HepG2 (cell line): ENCODE measurements around the gene RPAP3. TPM values are rescaled to one million over a fixed set of nuclear protein-coding genes. Genes with fewer than 3 reads are reported as not detected.
A peak's percentile ranks its signal among the peaks of the same experiment; 100 is the strongest.

Experiments used
- ATAC-seq: fragments of 200-7000 bp; cut with Tn5 transposase; 3 replicates; pipeline ENCODE4 v1.9.1; 2020; ENCODE audit warnings: mild to moderate bottlenecking, moderate library complexity
- BruUV-seq: library from RNA; stranded (reverse); fragments of 400-500 nt; replicated peaks from 2 replicates; lab custom pipeline; 2021; lab: Mats Ljungman, UMichigan
- CTCF ChIA-PET: fragments of 300-600 bp; formaldehyde crosslinking; extraction: SDS; loops from one replicate; lab custom pipeline; 2021; ENCODE audit warnings: low total read pairs, inconsistent platforms, low intra/inter-chr PET ratio; lab: Yijun Ruan, JAX
- POLR2A ChIA-PET: fragments of 350-600 bp; sonication (Branson Sonifier 250); formaldehyde crosslinking; loops from one replicate; lab custom pipeline; 2020; ENCODE audit warnings: antibody characterized with exemption, inconsistent platforms; lab: Yijun Ruan, JAX
- DNase-seq: peaks from one replicate; pipeline ENCODE4 v3.0.0-alpha.2; 2015; ENCODE audit warnings: low spot score
- FAIRE-seq: peaks from 3 replicates; lab custom pipeline; 2011; peaks lifted over from hg19 to GRCh38; lab: Jason Lieb, UNC
- H2AFZ ChIP-seq: one replicate; pipeline ENCODE4 v1.6.1; 2011; ENCODE audit warnings: low read length, inconsistent platforms
- H3K27ac ChIP-seq: fragments of 300-600 bp; 3 replicates; pipeline ENCODE4 v1.8.0; 2011; ENCODE audit warnings: mixed run types, mild to moderate bottlenecking, mixed read lengths, low read length, inconsistent platforms; ENCODE audit not compliant: insufficient read depth; ENCODE audit errors: extremely low read length
- H3K27me3 ChIP-seq, 2 experiments: fragments of 200-600 bp in 1 of 2; 2 replicates in 1 of 2; 3 replicates in 1 of 2; pipeline versions ENCODE4 v1.6.0 to v1.8.0; 2011; ENCODE audit warnings: low read length in 2 of 2, mild to moderate bottlenecking in 2 of 2, moderate library complexity in 2 of 2, inconsistent platforms in 1 of 2; ENCODE audit not compliant: insufficient read depth in 2 of 2, control insufficient read depth in 1 of 2
- H3K36me3 ChIP-seq, 2 experiments: fragments of 200-600 bp in 1 of 2; replicated peaks in 1 of 2; 2 replicates in 1 of 2; 3 replicates in 1 of 2; pipeline versions ENCODE4 v1.5.1 to v1.8.0; 2011; ENCODE audit warnings: low read length in 2 of 2, inconsistent platforms in 1 of 2; ENCODE audit not compliant: insufficient read depth in 2 of 2, control insufficient read depth in 1 of 2
- H3K4me1 ChIP-seq: 2 replicates; pipeline ENCODE4 v1.5.1; 2012; ENCODE audit warnings: low read length, inconsistent platforms; ENCODE audit not compliant: insufficient read depth
- H3K4me2 ChIP-seq: 2 replicates; pipeline ENCODE4 v1.6.0; 2011; ENCODE audit warnings: low read depth, low read length, inconsistent platforms
- H3K4me3 ChIP-seq, 3 experiments: fragments of 200-600 bp in 1 of 3; sonication (generic), shearing (Covaris generic) in 1 of 3; replicated peaks in 1 of 3; 2 replicates each; pipeline ENCODE4 v1.5.1; 2011 to 2016; ENCODE audit warnings: low read length in 3 of 3, inconsistent platforms in 2 of 3, low read depth in 2 of 3, mild to moderate bottlenecking in 2 of 3, control low read depth in 1 of 3, mixed read lengths in 1 of 3; ENCODE audit not compliant: insufficient read depth in 1 of 3
- H3K79me2 ChIP-seq: one replicate; pipeline ENCODE4 v1.6.1; 2011; ENCODE audit warnings: low read length, inconsistent platforms; ENCODE audit not compliant: insufficient read depth
- H3K9ac ChIP-seq: 2 replicates; pipeline ENCODE4 v1.6.0; 2011; ENCODE audit warnings: mild to moderate bottlenecking, low read depth, low read length, inconsistent platforms; ENCODE audit not compliant: insufficient read depth
- H3K9me3 ChIP-seq: 2 replicates; pipeline ENCODE4 v1.5.1; 2012; ENCODE audit warnings: mild to moderate bottlenecking, low read length
- H4K20me1 ChIP-seq: 2 replicates; pipeline ENCODE4 v1.6.0; 2011; ENCODE audit warnings: inconsistent platforms, mild to moderate bottlenecking, low read length, moderate library complexity; ENCODE audit not compliant: insufficient read depth
- BHLHE40 ChIP-seq: IDR thresholded peaks from 2 replicates; pipeline ENCODE4 v1.6.1; 2011; ENCODE audit warnings: low read length, improper control_type of control experiment
- GPBP1L1 ChIP-seq: sonication (generic); formaldehyde crosslinking; IDR thresholded peaks from 2 replicates; pipeline ENCODE4 v1.5.0; 2020; ENCODE audit warnings: mild to moderate bottlenecking, missing genetic modification reagents
- HIVEP1 ChIP-seq: sonication (generic); formaldehyde crosslinking; IDR thresholded peaks from 2 replicates; pipeline ENCODE4 v1.4.0; 2020; ENCODE audit warnings: mild to moderate bottlenecking, missing genetic modification reagents
- JDP2 ChIP-seq: sonication (generic); formaldehyde crosslinking; IDR thresholded peaks from 2 replicates; pipeline ENCODE4 v1.8.1; 2022; ENCODE audit warnings: missing genetic modification reagents, borderline replicate concordance
- PTBP1 ChIP-seq: fragments of 200-400 bp; formaldehyde crosslinking; IDR thresholded peaks from 2 replicates; pipeline ENCODE4 v1.6.1; 2018; ENCODE audit warnings: low read length, low read depth; ENCODE audit not compliant: poor library complexity, severe bottlenecking
- REL ChIP-seq: sonication (generic); formaldehyde crosslinking; conservative IDR thresholded peaks from 2 replicates; pipeline ENCODE4 v1.8.0; 2022; ENCODE audit warnings: mild to moderate bottlenecking, missing genetic modification reagents, moderate library complexity
- RELA ChIP-seq: sonication (generic); formaldehyde crosslinking; IDR thresholded peaks from 2 replicates; pipeline ENCODE4 v1.4.0; 2020; ENCODE audit warnings: missing genetic modification reagents
- ZFP37 ChIP-seq: sonication (generic); formaldehyde crosslinking; IDR thresholded peaks from 2 replicates; pipeline ENCODE4 v1.4.0; 2020; ENCODE audit warnings: missing genetic modification reagents, borderline replicate concordance
- ZNF274 ChIP-seq: sonication (generic); formaldehyde crosslinking; IDR thresholded peaks from 2 replicates; pipeline ENCODE4 v1.5.1; 2020; ENCODE audit warnings: mild to moderate bottlenecking, missing genetic modification reagents
- ZNF652 ChIP-seq: IDR thresholded peaks from 2 replicates; pipeline ENCODE4 v1.6.1; 2016; ENCODE audit warnings: low read depth, borderline replicate concordance
- ZNF792 ChIP-seq: IDR thresholded peaks from 2 replicates; pipeline ENCODE4 v1.6.1; 2016
- ZSCAN25 ChIP-seq: sonication (generic); formaldehyde crosslinking; IDR thresholded peaks from 2 replicates; pipeline ENCODE4 v1.8.0; 2022; ENCODE audit warnings: mild to moderate bottlenecking, missing genetic modification reagents
- WGBS: methylation state at CpG from one replicate; pipeline ENCODE4 v1.1.6; 2017; ENCODE audit warnings: low lambda C conversion rate; 5-methylcytosine and 5-hydroxymethylcytosine counted together
- in situ Hi-C: cut with HindIII; loops from 2 replicates; pipeline ENCODE4 v1.10.0; 2017; ENCODE audit warnings: low pct_unique_long_range_greater_than_20kb; ENCODE audit not compliant: extremely low pct_ligation_motif_present
- intact Hi-C: fragments of 100-400 bp; cut with micrococcal nuclease; formaldehyde crosslinking; loops from one replicate; pipeline ENCODE4 v1.10.0; 2022; ENCODE audit not compliant: unreplicated experiment
- polyA plus RNA-seq, 8 experiments: library from polyadenylated mRNA; depleted of rRNA in 3 of 8; stranded (reverse) in 7 of 8; unstranded in 1 of 8; fragments of >200 nt; fragmentation: Illumina TruSeq in 4 of 8; extraction: Trizol in 4 of 8; gene quantifications; 2 replicates each; pipeline versions ENCODE4 v1.2.1 to v1.2.3, GENCODE V29; 2011 to 2016; ENCODE audit warnings: low read depth in 4 of 8, missing spikeins in 1 of 8, mixed read lengths in 1 of 8; ENCODE audit not compliant: insufficient read depth in 1 of 8
- total RNA-seq, 5 experiments: library from RNA; depleted of rRNA; stranded (reverse); fragments of >200 nt; fragmentation: Illumina TruSeq; extraction: Trizol; gene quantifications; 2 replicates each; pipeline ENCODE4 v1.2.3, GENCODE V29; 2016; ENCODE audit warnings: low read depth in 1 of 5
- TF ChIP-seq, protein P1 (sequence below): sonication (generic); formaldehyde crosslinking; IDR thresholded peaks from 2 replicates; pipeline ENCODE4 v1.9.0; 2022; ENCODE audit warnings: low read depth, missing genetic modification reagents
- TF ChIP-seq, protein P2 (sequence below): sonication (generic); formaldehyde crosslinking; IDR thresholded peaks from 2 replicates; pipeline ENCODE4 v1.8.0; 2022; ENCODE audit warnings: mild to moderate bottlenecking, missing genetic modification reagents, borderline replicate concordance
- TF ChIP-seq, protein P3 (sequence below): sonication (generic); formaldehyde crosslinking; IDR thresholded peaks from 2 replicates; pipeline ENCODE4 v1.8.0; 2022; ENCODE audit warnings: mild to moderate bottlenecking, missing genetic modification reagents, moderate library complexity
- TF ChIP-seq, protein P4 (sequence below): sonication (generic); formaldehyde crosslinking; IDR thresholded peaks from 2 replicates; pipeline ENCODE4 v1.8.1; 2023; ENCODE audit warnings: mild to moderate bottlenecking, missing genetic modification reagents, borderline replicate concordance

Gene RPAP3
- total and polyA plus RNA-seq, 2 of the 13 experiments (the other 11 are each of a cell fraction or from before 2014, with no cell fraction given), result 8.8 to 32.8 TPM

DNA sequence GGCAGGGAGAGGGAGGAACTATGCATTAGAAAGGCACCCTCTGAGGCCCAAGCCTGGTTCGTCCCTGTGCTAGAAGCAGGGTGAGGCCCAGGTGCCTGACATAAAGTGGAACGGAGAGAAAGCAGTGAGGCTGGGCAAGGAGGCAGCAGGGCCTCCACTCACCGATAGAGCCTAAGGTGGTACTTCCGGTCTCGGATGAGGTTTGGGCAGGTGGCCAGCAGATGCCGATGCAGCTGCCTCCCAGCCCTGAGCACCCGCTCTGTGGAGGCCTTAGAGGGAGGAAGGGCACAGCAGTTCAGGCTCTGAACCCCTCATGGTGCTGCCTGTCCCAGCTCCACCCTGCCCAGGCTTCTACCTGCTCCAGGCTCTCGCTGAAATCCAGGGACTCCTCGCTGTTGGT is 45.7 kb upstream of the RPAP3 start (continued):
- TF ChIP-seq ZNF792 (CRISPR knock-in tag) (no peak), GPBP1L1 (CRISPR knock-in tag) (no peak)
- TF ChIP-seq, protein P1, sequence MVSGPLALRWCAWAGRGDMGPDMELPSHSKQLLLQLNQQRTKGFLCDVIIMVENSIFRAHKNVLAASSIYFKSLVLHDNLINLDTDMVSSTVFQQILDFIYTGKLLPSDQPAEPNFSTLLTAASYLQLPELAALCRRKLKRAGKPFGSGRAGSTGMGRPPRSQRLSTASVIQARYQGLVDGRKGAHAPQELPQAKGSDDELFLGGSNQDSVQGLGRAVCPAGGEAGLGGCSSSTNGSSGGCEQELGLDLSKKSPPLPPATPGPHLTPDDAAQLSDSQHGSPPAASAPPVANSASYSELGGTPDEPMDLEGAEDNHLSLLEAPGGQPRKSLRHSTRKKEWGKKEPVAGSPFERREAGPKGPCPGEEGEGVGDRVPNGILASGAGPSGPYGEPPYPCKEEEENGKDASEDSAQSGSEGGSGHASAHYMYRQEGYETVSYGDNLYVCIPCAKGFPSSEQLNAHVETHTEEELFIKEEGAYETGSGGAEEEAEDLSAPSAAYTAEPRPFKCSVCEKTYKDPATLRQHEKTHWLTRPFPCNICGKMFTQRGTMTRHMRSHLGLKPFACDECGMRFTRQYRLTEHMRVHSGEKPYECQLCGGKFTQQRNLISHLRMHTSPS (CRISPR knock-in tag), result no peak

DNA sequence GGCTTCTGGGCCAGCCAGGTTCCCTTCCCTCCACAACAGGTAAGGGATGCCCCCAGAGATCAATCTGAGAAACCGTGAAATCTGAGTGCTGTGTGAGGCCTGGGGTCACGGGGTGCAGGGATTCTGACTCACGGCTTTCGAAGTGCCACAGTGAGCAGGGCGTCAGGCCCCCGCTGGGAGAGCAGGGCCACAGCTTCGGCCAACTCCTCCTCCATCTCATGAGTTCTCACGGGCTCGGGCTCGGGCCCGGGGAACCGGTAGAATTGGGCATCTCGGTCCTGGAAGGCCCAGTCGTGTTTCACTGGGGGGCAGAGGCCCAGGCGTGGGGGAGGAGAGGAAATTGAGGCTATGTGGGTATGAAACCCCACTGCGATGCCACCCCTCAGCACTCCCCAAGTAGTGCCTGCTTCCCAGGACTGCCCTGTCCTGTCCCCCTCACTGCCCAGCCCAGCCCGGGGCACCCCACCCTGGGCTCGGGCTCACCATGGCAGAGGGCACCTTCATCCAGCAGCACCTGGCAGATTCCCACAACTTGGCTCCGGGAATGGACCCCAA is 45.2 kb upstream of the RPAP3 start:
- FAIRE-seq, result no peak
- no TSS peak for BruUV-seq
- Histone ChIP-seq H3K4me2 (no peak overlapping the region), H2AFZ (no peak overlapping the region), H3K4me1 (peaks cover 22% of the 10 kb centered on the region), H3K27ac (no peak overlapping the region), H3K4me3 (no peak overlapping the region), H3K9me3 (no peaks in the 10 kb centered on the region), H3K36me3 (no peaks in the 10 kb centered on the region), H4K20me1 (no peaks in the 10 kb centered on the region), H3K79me2 (no peaks in the 10 kb centered on the region), H3K9ac (no peak overlapping the region), H3K27me3 (peaks cover 16 to 52% of the 10 kb centered on the region in 2 experiments; a peak in 4 of 5 replicates)
- 29% methylated on average over 6 of the region's 19 CpGs for WGBS
- intact Hi-C loops (no loop called here), in situ Hi-C loops (no loop called here)
- ChIA-PET CTCF (no interaction called here), POLR2A (no interaction called here)
- DNase-seq, result no peak
- ATAC-seq, result peak; percentile 16
- TF ChIP-seq REL (CRISPR knock-in tag), result no peak
- no peak for TF ChIP-seq BHLHE40
- TF ChIP-seq ZNF274 (CRISPR knock-in tag), result no peak
- TF ChIP-seq, protein P2, sequence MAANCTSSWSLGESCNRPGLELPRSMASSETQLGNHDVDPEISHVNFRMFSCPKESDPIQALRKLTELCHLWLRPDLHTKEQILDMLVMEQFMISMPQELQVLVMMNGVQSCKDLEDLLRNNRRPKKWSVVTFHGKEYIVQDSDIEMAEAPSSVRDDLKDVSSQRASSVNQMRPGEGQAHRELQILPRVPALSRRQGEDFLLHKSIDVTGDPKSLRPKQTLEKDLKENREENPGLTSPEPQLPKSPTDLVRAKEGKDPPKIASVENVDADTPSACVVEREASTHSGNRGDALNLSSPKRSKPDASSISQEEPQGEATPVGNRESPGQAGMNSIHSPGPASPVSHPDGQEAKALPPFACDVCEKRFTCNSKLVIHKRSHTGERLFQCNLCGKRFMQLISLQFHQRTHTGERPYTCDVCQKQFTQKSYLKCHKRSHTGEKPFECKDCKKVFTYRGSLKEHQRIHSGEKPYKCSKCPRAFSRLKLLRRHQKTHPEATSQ, result no peak
- TF ChIP-seq RELA (CRISPR knock-in tag), result no peak
- TF ChIP-seq, protein P3, sequence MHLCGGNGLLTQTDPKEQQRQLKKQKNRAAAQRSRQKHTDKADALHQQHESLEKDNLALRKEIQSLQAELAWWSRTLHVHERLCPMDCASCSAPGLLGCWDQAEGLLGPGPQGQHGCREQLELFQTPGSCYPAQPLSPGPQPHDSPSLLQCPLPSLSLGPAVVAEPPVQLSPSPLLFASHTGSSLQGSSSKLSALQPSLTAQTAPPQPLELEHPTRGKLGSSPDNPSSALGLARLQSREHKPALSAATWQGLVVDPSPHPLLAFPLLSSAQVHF (CRISPR knock-in tag), result no peak
- TF ChIP-seq ZFP37 (CRISPR knock-in tag), result no peak
- TF ChIP-seq HIVEP1, result no peak
- TF ChIP-seq, protein P4, sequence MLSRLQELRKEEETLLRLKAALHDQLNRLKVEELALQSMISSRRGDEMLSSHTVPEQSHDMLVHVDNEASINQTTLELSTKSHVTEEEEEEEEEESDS, result no peak
- TF ChIP-seq JDP2, result no peak
- no peak for TF ChIP-seq ZNF652 (CRISPR knock-in tag)
- no peak for TF ChIP-seq ZSCAN25 (CRISPR knock-in tag)
- TF ChIP-seq PTBP1, result no peak
